Right lobe of liver (tissue), 6 donors: ENCODE results near the gene KDM4B. TPM values are rescaled to one million over a fixed set of nuclear protein-coding genes. Genes with fewer than 3 reads are reported as not detected.

Experiments used
- ATAC-seq, 4 donors: fragments of 200-7000 bp; cut with Tn5 transposase; one replicate each; pipeline ENCODE4 v1.9.1; 2020; ENCODE audit warnings: mild to moderate bottlenecking in 4 of 4, moderate library complexity in 4 of 4
- DNase-seq, 3 donors: peaks; one replicate each; pipeline ENCODE4 v3.0.0-alpha.2; 2020
- H3K27ac ChIP-seq, 3 donors: fragments of 200-600 bp; one replicate each; pipeline ENCODE4 v1.8.0; 2022
- H3K27me3 ChIP-seq, 2 donors: fragments of 200-600 bp; one replicate each; pipeline ENCODE4 v1.8.0; 2022
- H3K36me3 ChIP-seq, 4 donors: fragments of 200-600 bp; sonication (generic) in 1 of 4; one replicate each; pipeline versions ENCODE4 v1.5.1 to v1.8.0; 2017 to 2022; ENCODE audit warnings: control low read depth in 1 of 4
- H3K4me1 ChIP-seq, 4 donors: fragments of 200-600 bp; sonication (generic) in 1 of 4; one replicate each; pipeline versions ENCODE4 v1.5.1 to v1.8.0; 2017 to 2022; ENCODE audit warnings: control low read depth in 1 of 4
- H3K4me3 ChIP-seq, 3 donors: fragments of 200-600 bp; one replicate each; pipeline ENCODE4 v1.8.0; 2022
- H3K9me3 ChIP-seq, 4 donors: fragments of 200-600 bp; sonication (generic) in 1 of 4; one replicate each; pipeline versions ENCODE4 v1.5.1 to v1.8.0; 2017 to 2022; ENCODE audit warnings: control low read depth in 1 of 4
- POLR2A ChIP-seq: fragments of 450-650 bp; IDR thresholded peaks from one replicate; pipeline ENCODE4 v1.6.1; 2017; ENCODE audit warnings: antibody characterized with exemption, mild to moderate bottlenecking
- WGBS: methylation state at CpG from one replicate; pipeline ENCODE4 v1.1.6; 2018; ENCODE audit warnings: low coverage, low lambda C conversion rate; ENCODE audit not compliant: insufficient coverage; ENCODE audit errors: missing lambda C conversion rate; 5-methylcytosine and 5-hydroxymethylcytosine counted together
- intact Hi-C, 2 donors: fragments of 100-400 bp; cut with DNase I; formaldehyde crosslinking; loops; one replicate each; pipeline versions ENCODE4 v1.11.2 to v1.14.1; 2022
- total RNA-seq, 6 experiments: library from RNA; depleted of rRNA in 2 of 6; stranded (reverse); fragments of >200 nt in 2 of 6; fragmentation: NEBNext Ultra II Directional in 3 of 6; extraction: Animal tissue kit (Norgen Biotek cat#: 25700) in 3 of 6; gene quantifications; one replicate each; pipeline versions ENCODE4 v1.1.0 to v1.2.4, GENCODE V29; 2016 to 2023
- TF ChIP-seq, protein P1 (sequence below), 4 donors: fragments of 200-600 bp in 3 of 4; fragments of 450-650 bp in 1 of 4; IDR thresholded peaks; one replicate each; pipeline versions ENCODE4 v1.5.1 to v1.8.0; 2016 to 2022; ENCODE audit warnings: antibody characterized with exemption in 4 of 4, mild to moderate bottlenecking in 2 of 4
- donor health status: DM: no; HTN: yes; CAD: no.
- donor health status: DM: no; HTN: no; CAD: no.
- donor health status: DM: no; HTN: no; CAD: no.
- donor health status: DM: no; HTN: yes; CAD: no.
- donor health status: DM: no; HTN: yes; CAD: no.

KDM4B gene
- total RNA-seq, 6 experiments from 2014 or later: 14.2 to 36.9 (median 29.1) TPM

DNA sequence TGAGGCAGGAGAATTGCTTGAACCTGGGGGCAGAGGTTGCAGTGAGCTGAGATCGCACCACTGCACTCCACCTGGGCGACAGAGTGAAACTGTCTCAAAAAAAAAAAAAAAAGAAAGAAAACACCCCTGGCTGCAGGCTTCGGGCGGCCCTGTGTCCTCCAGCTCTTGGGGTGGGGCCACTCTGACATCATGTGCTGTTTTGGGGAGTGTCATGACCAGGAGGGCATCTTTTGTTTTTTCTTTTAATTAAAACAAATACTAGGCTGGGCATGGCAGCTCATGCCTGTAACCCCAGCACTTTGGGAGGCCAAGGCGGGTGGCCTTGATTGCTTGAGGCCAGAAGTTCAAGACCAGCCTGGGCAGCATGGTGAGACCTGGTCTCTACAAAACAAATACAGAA, 52.1 kb downstream of the KDM4B start:
- Histone ChIP-seq H3K27ac (no peak overlapping the region), H3K9me3 (no peaks in the 10 kb centered on the region), H3K27me3 (no peaks in the 10 kb centered on the region), H3K4me1 (no peaks in the 10 kb centered on the region), H3K36me3 (peaks cover 0 to 13% (median 6%) of the 10 kb centered on the region in 4 donors), H3K4me3 (no peak overlapping the region)
- TF ChIP-seq, protein P1, sequence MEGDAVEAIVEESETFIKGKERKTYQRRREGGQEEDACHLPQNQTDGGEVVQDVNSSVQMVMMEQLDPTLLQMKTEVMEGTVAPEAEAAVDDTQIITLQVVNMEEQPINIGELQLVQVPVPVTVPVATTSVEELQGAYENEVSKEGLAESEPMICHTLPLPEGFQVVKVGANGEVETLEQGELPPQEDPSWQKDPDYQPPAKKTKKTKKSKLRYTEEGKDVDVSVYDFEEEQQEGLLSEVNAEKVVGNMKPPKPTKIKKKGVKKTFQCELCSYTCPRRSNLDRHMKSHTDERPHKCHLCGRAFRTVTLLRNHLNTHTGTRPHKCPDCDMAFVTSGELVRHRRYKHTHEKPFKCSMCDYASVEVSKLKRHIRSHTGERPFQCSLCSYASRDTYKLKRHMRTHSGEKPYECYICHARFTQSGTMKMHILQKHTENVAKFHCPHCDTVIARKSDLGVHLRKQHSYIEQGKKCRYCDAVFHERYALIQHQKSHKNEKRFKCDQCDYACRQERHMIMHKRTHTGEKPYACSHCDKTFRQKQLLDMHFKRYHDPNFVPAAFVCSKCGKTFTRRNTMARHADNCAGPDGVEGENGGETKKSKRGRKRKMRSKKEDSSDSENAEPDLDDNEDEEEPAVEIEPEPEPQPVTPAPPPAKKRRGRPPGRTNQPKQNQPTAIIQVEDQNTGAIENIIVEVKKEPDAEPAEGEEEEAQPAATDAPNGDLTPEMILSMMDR (IDR thresholded peaks at IDR 0.05): no peak
- no peak for TF ChIP-seq POLR2A
- ATAC-seq (peak in 3 of 4 donors; percentile 14 to 61 (median 24)), DNase-seq (no peak)
- WGBS: 57% methylated on average over 1 of the region's 5 CpGs
- intact Hi-C loops: loop anchor here in 1 of 2 donors (10.0 kb wide), 1 partner anchor 46 kb away; no protein-coding TSS in a partner anchor

DNA sequence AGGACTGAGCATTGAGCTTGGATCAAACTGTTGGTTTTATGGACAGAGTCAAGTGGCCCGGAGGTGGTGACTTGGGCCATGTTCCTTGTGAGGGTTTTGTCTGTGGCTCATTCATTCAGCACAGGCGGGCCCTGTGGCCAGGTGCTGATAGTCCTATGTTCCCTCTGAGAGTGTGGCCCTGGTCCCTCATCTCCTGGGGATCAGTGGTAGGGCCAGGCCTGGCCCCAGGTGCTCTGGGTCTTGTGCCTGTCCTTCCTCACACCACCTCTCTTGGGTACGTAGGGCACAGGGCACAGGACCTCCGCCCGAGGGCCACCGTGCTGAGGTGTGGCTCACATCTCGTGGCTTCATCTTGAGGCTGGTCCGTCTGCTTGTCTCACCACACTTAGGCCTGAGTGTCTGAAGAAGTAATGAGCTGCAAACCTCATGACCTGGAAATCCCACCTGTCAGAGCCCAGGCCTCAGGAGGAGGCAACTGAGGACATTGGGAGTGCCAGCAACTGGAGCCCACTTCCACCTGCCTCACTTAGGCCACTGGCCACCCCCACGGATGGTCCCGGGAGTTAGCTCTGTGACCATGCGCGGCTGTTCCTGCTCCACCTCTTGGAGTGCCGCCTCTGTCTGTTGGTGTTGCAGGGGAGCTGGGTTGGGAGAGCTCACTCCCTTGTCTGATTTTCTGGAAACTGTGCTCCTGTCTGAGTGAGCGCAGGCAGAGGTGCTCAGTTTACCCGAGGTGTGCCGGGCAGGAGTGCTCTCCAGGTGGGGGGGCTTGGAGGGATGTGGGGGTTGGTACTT, 53.4 kb downstream of the KDM4B start:
- intact Hi-C loops: loop anchor here in 1 of 2 donors (10.0 kb wide), 1 partner anchor 47 kb away; no protein-coding TSS in a partner anchor

GRCh38 chr19:5023128-5023571, 54.2 kb downstream of the KDM4B start:
- ATAC-seq (no peak), DNase-seq (no peak)
- intact Hi-C loops: loop anchor here in 1 of 2 donors (10.0 kb wide), 1 partner anchor 48 kb away; no protein-coding TSS in a partner anchor
- Histone ChIP-seq H3K27ac (no peak overlapping the region), H3K4me1 (no peaks in the 10 kb centered on the region), H3K9me3 (no peaks in the 10 kb centered on the region), H3K27me3 (no peaks in the 10 kb centered on the region), H3K36me3 (peaks cover 0 to 3% (median 1%) of the 10 kb centered on the region in 4 donors), H3K4me3 (no peak overlapping the region)
- no CpG with 5 or more reads among the region's 19 CpGs for WGBS
- no peak for TF ChIP-seq POLR2A
- TF ChIP-seq, protein P1 (IDR thresholded peaks at IDR 0.05): no peak

More for the DNA sequence above, 53.4 kb downstream of the KDM4B start:
- ATAC-seq: peak in 1 of 4 donors; percentile 20
- no peak for DNase-seq
- no peak overlapping the region for H3K4me3 ChIP-seq
- TF ChIP-seq, protein P1 (IDR thresholded peaks at IDR 0.05): no peak
- TF ChIP-seq POLR2A: no peak
- H3K4me1 ChIP-seq: no peaks in the 10 kb centered on the region
- no peaks in the 10 kb centered on the region for H3K9me3 ChIP-seq
- no peak overlapping the region for H3K27ac ChIP-seq
- H3K27me3 ChIP-seq: no peaks in the 10 kb centered on the region
- WGBS: 90% methylated on average over 4 of the region's 16 CpGs
- peaks cover 0 to 3% (median 1%) of the 10 kb centered on the region in 4 donors for H3K36me3 ChIP-seq

- intact Hi-C loops: loop anchor here in 1 of 2 donors (10.0 kb wide), 1 partner anchor 49 kb away; no protein-coding TSS in a partner anchor
- H3K4me3 ChIP-seq: no peak overlapping the region
- no peaks in the 10 kb centered on the region for H3K4me1 ChIP-seq
- DNase-seq (no peak), ATAC-seq (no peak)
- no peaks in the 10 kb centered on the region for H3K36me3 ChIP-seq
- TF ChIP-seq, protein P1 (IDR thresholded peaks at IDR 0.05): no peak
- no peak for TF ChIP-seq POLR2A
- no peak overlapping the region for H3K27ac ChIP-seq
- H3K9me3 ChIP-seq: no peaks in the 10 kb centered on the region
- 100% methylated on average over 2 of the region's 10 CpGs for WGBS
- H3K27me3 ChIP-seq: no peaks in the 10 kb centered on the region
These were observed 55.4 kb downstream of the KDM4B start for GRCh38 chr19:5024282-5024681.
